ENCODE data around the gene CIAO2A. TPM values are rescaled to one million over a fixed set of nuclear protein-coding genes. Genes with fewer than 3 reads are reported as not detected.

Gene CIAO2A
- polyA plus RNA-seq, 1 donor from 2014 or later, result 156 TPM

GRCh38 chr15:64050281-64051092, 43.2 kb downstream of the CIAO2A start:
- Histone ChIP-seq H3K79me2 (replicated peaks; ENCODE audit: insufficient read depth, low read length) (no peaks in the 10 kb centered on the region), H3K27ac (ENCODE audit: low read length) (no peak overlapping the region), H3K27me3 (ENCODE audit: insufficient read depth, low read depth, low read length) (peaks cover 13% of the 10 kb centered on the region), H3K9me2 (ENCODE audit: insufficient read depth, low read length) (no peaks in the 10 kb centered on the region), H3K9me3 (ENCODE audit: low read length) (no peaks in the 10 kb centered on the region), H3K36me3 (ENCODE audit: insufficient read depth, low read length) (no peaks in the 10 kb centered on the region), H3K9ac (ENCODE audit: low read length) (no peak overlapping the region), H4K20me1 (ENCODE audit: insufficient read depth) (no peaks in the 10 kb centered on the region), H2AFZ (ENCODE audit: low read depth, low read length) (no peak overlapping the region), H3K4me3 (ENCODE audit: low read length) (no peak overlapping the region), H3K4me2 (ENCODE audit: low read length) (no peak overlapping the region), H3F3A (ENCODE audit: insufficient read depth, low read length, poor library complexity, severe bottlenecking) (no peaks in the 10 kb centered on the region)
- no peak for TF ChIP-seq MXI1 (conservative IDR thresholded peaks at IDR 0.05; ENCODE audit: poor library complexity, severe bottlenecking)
- no peak for TF ChIP-seq POLR2AphosphoS5 (IDR thresholded peaks at IDR 0.05)
- TF ChIP-seq EZH2 (IDR thresholded peaks at IDR 0.05; ENCODE audit: borderline replicate concordance, insufficient read depth, low read length, poor library complexity, severe bottlenecking), result no peak
- no peak for TF ChIP-seq EP300 (conservative IDR thresholded peaks at IDR 0.05; ENCODE audit: poor library complexity, severe bottlenecking)
- no peak for TF ChIP-seq RAD21 (conservative IDR thresholded peaks at IDR 0.05)
- TF ChIP-seq SMC3 (conservative IDR thresholded peaks at IDR 0.05; ENCODE audit: poor library complexity), result no peak
- no peak for TF ChIP-seq REST (IDR thresholded peaks at IDR 0.05; ENCODE audit: borderline replicate concordance)
- no peak for TF ChIP-seq TAF1 (IDR thresholded peaks at IDR 0.05; ENCODE audit: low read depth)
- TF ChIP-seq CTCF (IDR thresholded peaks at IDR 0.05; ENCODE audit: poor library complexity, severe bottlenecking), result no peak

GRCh38 chr15:64048781-64049460, 44.7 kb downstream of the CIAO2A start:
- Histone ChIP-seq H3K27ac (ENCODE audit: low read length) (no peak overlapping the region), H3K79me2 (replicated peaks; ENCODE audit: insufficient read depth, low read length) (no peaks in the 10 kb centered on the region), H3K36me3 (ENCODE audit: insufficient read depth, low read length) (no peaks in the 10 kb centered on the region), H4K20me1 (ENCODE audit: insufficient read depth) (no peaks in the 10 kb centered on the region), H3K4me3 (ENCODE audit: low read length) (no peak overlapping the region), H3K9ac (ENCODE audit: low read length) (no peak overlapping the region), H3K4me2 (ENCODE audit: low read length) (no peak overlapping the region), H3K9me3 (ENCODE audit: low read length) (no peaks in the 10 kb centered on the region), H2AFZ (ENCODE audit: low read depth, low read length) (no peak overlapping the region), H3K9me2 (ENCODE audit: insufficient read depth, low read length) (no peaks in the 10 kb centered on the region), H3K27me3 (ENCODE audit: insufficient read depth, low read depth, low read length) (peaks cover 16% of the 10 kb centered on the region), H3F3A (ENCODE audit: insufficient read depth, low read length, poor library complexity, severe bottlenecking) (no peaks in the 10 kb centered on the region)
- no peak for TF ChIP-seq EP300 (conservative IDR thresholded peaks at IDR 0.05; ENCODE audit: poor library complexity, severe bottlenecking)
- no peak for TF ChIP-seq RAD21 (conservative IDR thresholded peaks at IDR 0.05)
- no peak for TF ChIP-seq SMC3 (conservative IDR thresholded peaks at IDR 0.05; ENCODE audit: poor library complexity)
- no peak for TF ChIP-seq MXI1 (conservative IDR thresholded peaks at IDR 0.05; ENCODE audit: poor library complexity, severe bottlenecking)
- no peak for TF ChIP-seq TAF1 (IDR thresholded peaks at IDR 0.05; ENCODE audit: low read depth)
- no peak for TF ChIP-seq POLR2AphosphoS5 (IDR thresholded peaks at IDR 0.05)
- no peak for TF ChIP-seq REST (IDR thresholded peaks at IDR 0.05; ENCODE audit: borderline replicate concordance)
- no peak for TF ChIP-seq CTCF (IDR thresholded peaks at IDR 0.05; ENCODE audit: poor library complexity, severe bottlenecking)
- no peak for TF ChIP-seq EZH2 (IDR thresholded peaks at IDR 0.05; ENCODE audit: borderline replicate concordance, insufficient read depth, low read length, poor library complexity, severe bottlenecking)

Data from neural cell (in vitro differentiated cells).